ENCODE measurements around the gene C5AR1.

C5AR1 gene

DNA sequence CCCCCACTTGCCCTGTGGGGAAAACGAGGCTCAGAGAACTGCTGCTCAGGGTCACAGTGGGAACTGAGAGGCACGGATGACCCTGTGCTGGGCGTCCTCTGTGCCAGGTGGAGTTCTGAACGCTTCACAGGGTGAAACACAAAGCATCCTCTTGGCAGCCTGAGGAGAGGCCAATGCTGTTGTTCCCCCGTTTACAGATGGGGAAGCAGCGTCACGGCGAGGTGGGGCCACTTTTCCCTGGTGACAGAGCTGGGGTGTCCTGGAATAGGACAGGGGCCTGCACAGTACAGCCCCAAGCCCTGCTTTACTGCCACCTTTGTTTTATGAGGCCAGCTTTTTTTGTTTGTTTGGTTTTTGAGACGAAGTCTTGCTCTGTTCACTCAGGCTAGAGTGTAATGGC lies 61.6 kb downstream of the C5AR1 start:
- DNase-seq, result no peak
